IMR-90 (cell line): ENCODE measurements around the gene PSD2. TPM values are rescaled to one million over a fixed set of nuclear protein-coding genes. Genes with fewer than 3 reads are reported as not detected.

Experiments used
- ATAC-seq: fragments of 200-7000 bp; cut with Tn5 transposase; 2 replicates; pipeline ENCODE4 v1.9.1; 2020; ENCODE audit warnings: low read depth, mild to moderate bottlenecking, moderate library complexity
- BruUV-seq: library from RNA; stranded (reverse); fragments of 400-500 nt; replicated peaks from 2 replicates; lab custom pipeline; 2021; lab: Mats Ljungman, UMichigan
- CTCF ChIA-PET: fragments of 300-600 bp; formaldehyde crosslinking; extraction: SDS; loops from one replicate; lab custom pipeline; 2021; ENCODE audit warnings: antibody characterized with exemption; lab: Yijun Ruan, JAX
- POLR2A ChIA-PET: fragments of 300-600 bp; sonication (Branson Sonifier 250); formaldehyde crosslinking; loops from one replicate; lab custom pipeline; 2022; ENCODE audit warnings: antibody characterized with exemption; ENCODE audit not compliant: unreplicated experiment; lab: Charles Lee
- DNase-seq: peaks from one replicate; pipeline ENCODE4 v3.0.0; 2013
- H2AFZ ChIP-seq: replicated peaks from 2 replicates; pipeline ENCODE3; 2013; ENCODE audit warnings: low read length, mild to moderate bottlenecking; ENCODE audit not compliant: poor library complexity
- H2AK5ac ChIP-seq: 2 replicates; pipeline ENCODE4 v1.6.1; 2013; ENCODE audit warnings: low read depth, low read length, inconsistent platforms
- H2AK9ac ChIP-seq: replicated peaks from 2 replicates; pipeline ENCODE3; 2013; ENCODE audit warnings: mild to moderate bottlenecking, low read depth, low read length, moderate library complexity; ENCODE audit not compliant: poor library complexity
- H2BK120ac ChIP-seq: 2 replicates; pipeline ENCODE4 v1.6.1; 2013; ENCODE audit warnings: low read depth, low read length, inconsistent platforms
- H2BK15ac ChIP-seq: 3 replicates; pipeline ENCODE4 v1.6.1; 2013; ENCODE audit warnings: low read depth, low read length, inconsistent platforms
- H2BK20ac ChIP-seq: 2 replicates; pipeline ENCODE4 v1.6.1; 2013; ENCODE audit warnings: low read depth, mild to moderate bottlenecking, inconsistent platforms, low read length, moderate library complexity
- H2BK5ac ChIP-seq: 2 replicates; pipeline ENCODE4 v1.6.1; 2013; ENCODE audit warnings: mild to moderate bottlenecking, low read depth, low read length, inconsistent platforms; ENCODE audit not compliant: poor library complexity, severe bottlenecking
- H3K14ac ChIP-seq: replicated peaks from 2 replicates; pipeline ENCODE4 v1.6.1; 2013; ENCODE audit warnings: low read depth, low read length, inconsistent platforms
- H3K18ac ChIP-seq: 2 replicates; pipeline ENCODE4 v1.6.1; 2013; ENCODE audit warnings: low read depth, low read length, control low read depth
- H3K23ac ChIP-seq: 2 replicates; pipeline ENCODE4 v1.6.1; 2013; ENCODE audit warnings: low read depth, low read length, inconsistent platforms
- H3K27ac ChIP-seq: 2 replicates; pipeline ENCODE4 v1.5.1; 2013; ENCODE audit warnings: mild to moderate bottlenecking, control low read depth, low read length; ENCODE audit not compliant: insufficient read depth
- H3K27me3 ChIP-seq: 2 replicates; pipeline ENCODE4 v1.6.1; 2013; ENCODE audit warnings: low read length; ENCODE audit not compliant: control insufficient read depth, insufficient read depth
- H3K36me3 ChIP-seq: 2 replicates; pipeline ENCODE4 v1.6.1; 2013; ENCODE audit warnings: low read length, mixed read lengths; ENCODE audit not compliant: control insufficient read depth, insufficient read depth
- H3K4ac ChIP-seq: 2 replicates; pipeline ENCODE4 v1.6.1; 2013; ENCODE audit warnings: low read depth, low read length, inconsistent platforms
- H3K4me1 ChIP-seq: 2 replicates; pipeline ENCODE4 v1.6.1; 2013; ENCODE audit warnings: low read length, mixed read lengths; ENCODE audit not compliant: control insufficient read depth, insufficient read depth
- H3K4me2 ChIP-seq: 2 replicates; pipeline ENCODE4 v1.6.1; 2013; ENCODE audit warnings: low read depth, mild to moderate bottlenecking, control low read depth, low read length, moderate library complexity
- H3K4me3 ChIP-seq: 2 replicates; pipeline ENCODE4 v1.5.1; 2013; ENCODE audit warnings: low read depth, mild to moderate bottlenecking, control low read depth, low read length, moderate library complexity; ENCODE audit not compliant: insufficient read depth
- H3K56ac ChIP-seq: 2 replicates; pipeline ENCODE4 v1.6.1; 2013; ENCODE audit warnings: low read length, inconsistent platforms; ENCODE audit not compliant: insufficient read depth; ENCODE audit errors: extremely low read depth
- H3K79me1 ChIP-seq, 2 experiments: 2 replicates each; pipeline ENCODE4 v1.6.1; 2013; ENCODE audit warnings: low read length in 2 of 2, inconsistent platforms in 1 of 2, low read depth in 1 of 2
- H3K9ac ChIP-seq: 2 replicates; pipeline ENCODE4 v1.6.1; 2013; ENCODE audit warnings: low read depth, low read length, control low read depth
- H3K9me1 ChIP-seq: 2 replicates; pipeline ENCODE4 v1.6.1; 2013; ENCODE audit warnings: low read length, inconsistent platforms; ENCODE audit not compliant: insufficient read depth
- H3K9me3 ChIP-seq: 2 replicates; pipeline ENCODE4 v1.6.1; 2013; ENCODE audit warnings: low read length; ENCODE audit not compliant: control insufficient read depth, insufficient read depth
- H4K20me1 ChIP-seq: 2 replicates; pipeline ENCODE4 v1.6.1; 2013; ENCODE audit warnings: low read length, inconsistent platforms; ENCODE audit not compliant: insufficient read depth
- H4K5ac ChIP-seq: 2 replicates; pipeline ENCODE4 v1.6.1; 2013; ENCODE audit warnings: mild to moderate bottlenecking, low read depth, low read length, control low read depth
- H4K8ac ChIP-seq, 2 experiments: 2 replicates each; pipeline ENCODE4 v1.6.1; 2013; ENCODE audit warnings: low read depth in 2 of 2, low read length in 2 of 2, control low read depth in 1 of 2, inconsistent platforms in 1 of 2
- H4K91ac ChIP-seq: 2 replicates; pipeline ENCODE4 v1.6.1; 2013; ENCODE audit warnings: low read depth, low read length, inconsistent platforms; ENCODE audit not compliant: insufficient read depth
- BHLHE40 ChIP-seq: fragments of 150-350 bp; IDR thresholded peaks from 2 replicates; pipeline ENCODE4 v1.6.1; 2016; ENCODE audit warnings: mild to moderate bottlenecking, low read depth, low read length
- CEBPB ChIP-seq: IDR thresholded peaks from 2 replicates; pipeline ENCODE4 v1.6.1; 2012; ENCODE audit warnings: low read depth, low read length, improper control_type of control experiment
- CHD1 ChIP-seq: IDR thresholded peaks from 2 replicates; pipeline ENCODE4 v1.6.1; 2012; ENCODE audit warnings: low read depth, low read length, improper control_type of control experiment
- FOS ChIP-seq: fragments of 150-350 bp; IDR thresholded peaks from 2 replicates; pipeline ENCODE4 v1.6.1; 2016; ENCODE audit warnings: low read depth, low read length
- MAZ ChIP-seq: IDR thresholded peaks from 2 replicates; pipeline ENCODE4 v1.6.1; 2012; ENCODE audit warnings: low read depth, mild to moderate bottlenecking, low read length, improper control_type of control experiment, moderate library complexity, borderline replicate concordance
- POLR2A ChIP-seq: IDR thresholded peaks from 2 replicates; pipeline ENCODE4 v1.6.1; 2012; ENCODE audit warnings: mild to moderate bottlenecking, low read depth, low read length
- RAD21 ChIP-seq: IDR thresholded peaks from 2 replicates; pipeline ENCODE4 v1.6.1; 2012; ENCODE audit warnings: low read length, improper control_type of control experiment
- RFX5 ChIP-seq: IDR thresholded peaks from 2 replicates; pipeline ENCODE4 v1.8.0; 2012; ENCODE audit warnings: low read depth, mild to moderate bottlenecking, low read length, moderate library complexity
- SMC3 ChIP-seq: fragments of 150-350 bp; IDR thresholded peaks from 2 replicates; pipeline ENCODE4 v1.6.1; 2016; ENCODE audit warnings: low read depth, mild to moderate bottlenecking, antibody characterized with exemption, low read length, moderate library complexity
- WGBS, 2 experiments: methylation state at CpG; one replicate each; pipeline versions ENCODE4 v1.1.5 to v1.1.7; 2013; ENCODE audit warnings: missing lambda C conversion rate in 2 of 2; ENCODE audit not compliant: insufficient read length in 1 of 2; ENCODE audit errors: extremely low coverage in 2 of 2; 5-methylcytosine and 5-hydroxymethylcytosine counted together
- dilution Hi-C: fragments of 300-500 bp; cut with HindIII; formaldehyde crosslinking; loops from one replicate; pipeline ENCODE4 v1.14.3; 2018; ENCODE audit warnings: low sequenced_read_pairs; ENCODE audit not compliant: unreplicated experiment
- in situ Hi-C: fragments of 300-500 bp; cut with MboI; formaldehyde crosslinking; loops from 3 replicates; pipeline ENCODE4 v1.14.3; 2019; ENCODE audit warnings: low sequenced_read_pairs, inconsistent platforms, mixed read lengths
- intact Hi-C: fragments of 100-400 bp; cut with micrococcal nuclease; formaldehyde crosslinking; loops from 2 replicates; pipeline ENCODE4 v1.10.0; 2022
- polyA plus RNA-seq, 3 experiments: library from polyadenylated mRNA; depleted of rRNA; stranded (reverse); fragments of >200 nt; gene quantifications; 2 replicates each; pipeline ENCODE4 v1.2.3, GENCODE V29; 2012; ENCODE audit warnings: low replicate concordance in 1 of 3
- total RNA-seq: library from RNA; depleted of rRNA; stranded (reverse); fragments of >200 nt; gene quantifications from 2 replicates; pipeline ENCODE4 v1.2.3, GENCODE V29; 2012
- TF ChIP-seq, protein P1 (sequence below): fragments of 150-350 bp; IDR thresholded peaks from 2 replicates; pipeline ENCODE4 v1.6.1; 2017; ENCODE audit warnings: mild to moderate bottlenecking, antibody characterized with exemption, low read length, low read depth

Gene PSD2
- total and polyA plus RNA-seq, 2 of the 4 experiments (the other 2 are of a cell fraction) = 0.05 TPM; not detected in 1

DNA sequence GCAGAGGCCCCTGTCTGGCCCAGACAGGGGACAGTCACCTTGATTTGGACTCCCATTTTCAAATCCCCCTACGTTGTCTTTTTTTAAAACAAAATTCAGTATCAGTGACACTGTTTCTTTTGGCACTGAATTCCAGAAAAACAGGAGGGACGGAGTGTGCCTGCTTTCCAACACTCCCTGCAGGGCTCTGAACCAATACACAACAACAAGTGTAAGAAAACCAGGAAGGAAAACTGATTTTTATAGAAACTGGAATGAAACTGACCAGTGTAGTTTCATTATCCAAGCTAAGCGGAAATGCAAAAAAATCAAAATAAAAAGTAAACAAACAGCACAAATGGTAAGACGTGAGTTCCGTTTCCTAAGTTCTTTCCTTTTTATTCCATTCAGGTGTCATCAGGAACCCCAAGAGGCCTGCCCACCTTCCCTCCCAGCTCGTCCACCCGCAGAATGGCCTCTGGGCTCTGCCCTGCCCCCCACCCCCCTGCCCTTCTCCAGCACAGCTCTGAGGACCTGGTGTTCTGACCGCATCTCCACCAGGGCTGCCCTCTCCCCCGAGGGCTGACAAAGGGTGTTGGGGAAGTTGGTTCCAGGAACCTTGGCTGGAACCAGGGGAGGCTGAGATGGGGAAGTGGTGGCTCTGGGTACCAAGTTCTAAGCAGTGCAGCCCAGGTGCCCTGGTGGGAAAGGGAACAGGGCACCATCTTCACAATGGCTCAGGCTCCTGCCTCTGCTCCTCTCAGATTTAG, 73.6 kb downstream of the PSD2 start:
- no peaks in the 10 kb centered on the region for H3K9me3 ChIP-seq
- no peak overlapping the region for H4K91ac ChIP-seq
- dilution Hi-C loops = no loop called here
- no peak overlapping the region for H3K23ac ChIP-seq
- no peak overlapping the region for H2BK20ac ChIP-seq
- TF ChIP-seq BHLHE40 = no peak
- TF ChIP-seq POLR2A = no peak
- TF ChIP-seq SMC3 = no peak
- no peak for TF ChIP-seq FOS
- TF ChIP-seq CHD1 = no peak
- TF ChIP-seq CEBPB = no peak
- TF ChIP-seq, protein P1, sequence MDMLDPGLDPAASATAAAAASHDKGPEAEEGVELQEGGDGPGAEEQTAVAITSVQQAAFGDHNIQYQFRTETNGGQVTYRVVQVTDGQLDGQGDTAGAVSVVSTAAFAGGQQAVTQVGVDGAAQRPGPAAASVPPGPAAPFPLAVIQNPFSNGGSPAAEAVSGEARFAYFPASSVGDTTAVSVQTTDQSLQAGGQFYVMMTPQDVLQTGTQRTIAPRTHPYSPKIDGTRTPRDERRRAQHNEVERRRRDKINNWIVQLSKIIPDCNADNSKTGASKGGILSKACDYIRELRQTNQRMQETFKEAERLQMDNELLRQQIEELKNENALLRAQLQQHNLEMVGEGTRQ = no peak
- no peak for TF ChIP-seq RFX5
- TF ChIP-seq RAD21 = no peak
- no peak for TF ChIP-seq MAZ
- no peak overlapping the region for H2AK5ac ChIP-seq
- no CpG with 5 or more reads among the region's 9 CpGs for WGBS, 2 experiments
- H4K20me1 ChIP-seq = no peaks in the 10 kb centered on the region
- ChIA-PET CTCF (no interaction called here), POLR2A (no interaction called here)
- no peaks in the 10 kb centered on the region for H3K79me1 ChIP-seq
- H2BK15ac ChIP-seq = no peak overlapping the region
- no peak overlapping the region for H2BK120ac ChIP-seq
- H4K5ac ChIP-seq = no peak overlapping the region
- H2BK5ac ChIP-seq = no peak overlapping the region
- in situ Hi-C loops = no loop called here
- no peaks in the 10 kb centered on the region for H3K9me1 ChIP-seq
- intact Hi-C loops = no loop called here
- no peak overlapping the region for H4K8ac ChIP-seq
- no peak overlapping the region for H3K14ac ChIP-seq
- no peak overlapping the region for H3K4me3 ChIP-seq
- no peak overlapping the region for H3K4me2 ChIP-seq
- H3K4ac ChIP-seq = no peak overlapping the region
- H3K4me1 ChIP-seq = no peaks in the 10 kb centered on the region; the same call in 1 of the 2 replicates
- H3K27me3 ChIP-seq = peaks cover 80% of the 10 kb centered on the region
- H2AK9ac ChIP-seq = no peak overlapping the region
- H3K27ac ChIP-seq = no peak overlapping the region
- H3K56ac ChIP-seq = no peak overlapping the region
- DNase-seq (no peak), ATAC-seq (no peak)
- BruUV-seq = no TSS peak
- no peaks in the 10 kb centered on the region for H3K36me3 ChIP-seq
- no peak overlapping the region for H2AFZ ChIP-seq
- no peak overlapping the region for H3K18ac ChIP-seq
- H3K9ac ChIP-seq = no peak overlapping the region
